GM19463 (cell line): ENCODE data around the gene TNC.

ENCODE experiments used
- ATAC-seq: cut with Tn5 transposase; IDR thresholded peaks from one replicate; pipeline ENCODE4 v1.9.1; 2021; ENCODE audit warnings: mild to moderate bottlenecking, moderate library complexity; ENCODE audit not compliant: unreplicated experiment

Gene TNC

DNA sequence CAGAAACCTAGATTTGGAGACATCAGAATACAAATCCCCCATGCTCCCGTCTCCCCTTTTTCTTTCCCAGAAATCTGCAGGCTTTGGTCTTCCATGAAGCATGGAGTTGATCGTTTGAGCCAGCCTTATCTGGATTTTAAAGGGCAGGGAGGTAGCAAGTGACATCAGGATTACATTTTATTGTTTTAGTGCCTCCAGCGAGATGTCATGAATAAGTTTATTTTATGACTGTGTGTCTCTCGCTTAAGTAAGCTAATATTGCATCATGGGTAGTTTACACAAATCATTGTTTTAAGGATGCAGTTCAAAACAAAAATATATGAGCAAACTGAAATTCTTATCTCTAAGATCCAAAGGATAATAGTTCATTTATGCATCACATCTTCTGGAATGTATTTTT, 136.9 kb downstream of the TNC start:
- ATAC-seq, result no peak

DNA sequence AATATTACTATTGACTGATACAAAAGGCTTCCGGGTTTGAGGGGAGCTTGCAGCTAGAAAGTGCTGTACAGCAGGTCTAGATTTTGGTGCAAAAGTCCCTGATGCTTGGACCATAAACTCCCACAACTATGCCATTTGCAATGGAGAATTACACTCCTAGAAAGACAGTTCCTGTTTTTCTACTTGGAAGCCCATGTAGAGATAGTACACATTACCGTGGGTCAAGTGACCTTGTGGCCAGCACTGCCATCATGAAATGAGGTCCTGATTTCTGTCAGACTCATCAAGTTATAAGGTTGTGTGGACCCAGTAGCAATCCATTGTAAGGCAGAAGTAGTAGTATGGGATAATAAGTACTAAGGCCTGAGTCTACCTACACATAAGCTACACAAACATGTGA, 144.7 kb downstream of the TNC start:
- no peak for ATAC-seq

DNA sequence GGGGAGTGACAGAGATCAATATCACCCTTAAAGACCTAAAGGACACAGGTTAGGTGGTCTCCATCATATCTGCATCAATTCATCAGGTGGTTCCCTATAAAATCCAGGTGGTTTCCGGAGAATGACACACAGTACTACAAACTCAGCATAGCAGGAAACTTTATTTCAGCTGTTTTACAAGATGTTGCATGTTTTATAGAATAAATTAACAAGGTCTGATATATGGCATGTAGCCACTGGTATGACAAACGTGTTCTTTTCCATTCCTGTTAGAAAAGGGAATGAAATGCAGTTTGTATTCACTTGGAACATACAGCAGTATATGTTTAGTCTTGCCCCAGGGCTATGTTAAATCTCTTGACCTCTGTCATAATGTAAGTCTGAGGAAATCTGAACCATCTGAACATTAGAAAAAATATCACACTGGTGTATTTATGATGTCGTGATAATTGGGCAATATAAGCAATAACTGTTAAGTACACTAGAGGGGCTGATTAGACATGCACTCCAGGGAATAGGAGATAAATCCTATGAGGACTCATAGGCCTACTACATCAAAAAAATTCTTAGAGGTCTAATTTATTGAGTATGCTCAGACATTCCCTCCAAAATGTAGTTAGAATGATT, 145.3 kb downstream of the TNC start:
- no peak for ATAC-seq
